AML-193 (cell line): Measurements from ENCODE around the gene STAT5B.
"Not testable (repeated sequence)": the region's sequence is repeated elsewhere in the genome, so short reads cannot be mapped to it uniquely, and the experiment has no call there.

Source experiments
- DNase-seq, 2 experiments: peaks; one replicate each; lab custom pipeline; 2025; lab: John Stamatoyannopoulos, UW

STAT5B gene

GRCh38 chr17:42305543-42306384 is 29.6 kb upstream of the STAT5B start:
- DNase-seq, result no peak

GRCh38 chr17:42305031-42305330 is 28.8 kb upstream of the STAT5B start:
- not testable (repeated sequence) for DNase-seq

GRCh38 chr17:42304187-42305030 is 28.2 kb upstream of the STAT5B start:
- DNase-seq, result no peak

- DNase-seq, result no peak
These were observed 27.5 kb upstream of the STAT5B start for GRCh38 chr17:42303694-42304093.

- DNase-seq, result no peak
These were observed 24.8 kb upstream of the STAT5B start for GRCh38 chr17:42301022-42301421.

- DNase-seq, result not testable (repeated sequence)
These were observed 23.7 kb upstream of the STAT5B start for GRCh38 chr17:42299913-42300312.

- DNase-seq, result not testable (repeated sequence)
These were observed 23.2 kb upstream of the STAT5B start for GRCh38 chr17:42299361-42299760.

GRCh38 chr17:42297775-42298174 is 21.6 kb upstream of the STAT5B start:
- not testable (repeated sequence) for DNase-seq

GRCh38 chr17:42296012-42296411 is 19.8 kb upstream of the STAT5B start:
- no peak for DNase-seq

- DNase-seq, result no peak
These were observed 18.5 kb upstream of the STAT5B start for GRCh38 chr17:42294469-42295398.

GRCh38 chr17:42291129-42291528 is 14.9 kb upstream of the STAT5B start:
- DNase-seq, result no peak

GRCh38 chr17:42290577-42290976 is 14.4 kb upstream of the STAT5B start:
- no peak for DNase-seq

- peak; percentile 58 to 60 for DNase-seq
These were observed 13.5 kb upstream of the STAT5B start for GRCh38 chr17:42289611-42290181.

- peak in 1 of 2 experiments; percentile 54 for DNase-seq
These were observed 12.8 kb upstream of the STAT5B start for GRCh38 chr17:42288803-42289610.

GRCh38 chr17:42287977-42288802 is 12.0 kb upstream of the STAT5B start, which contains the start of gene STAT5A:
Gene STAT5A (plus strand): TSS chr17:42288498. CDS start chr17:42289412, 914 bp downstream.
- peak; percentile 89 to 90 for DNase-seq

- peak; percentile 58 to 69 for DNase-seq
These were observed 11.2 kb upstream of the STAT5B start for GRCh38 chr17:42287305-42287976.

GRCh38 chr17:42286411-42287221 is 10.4 kb upstream of the STAT5B start:
- DNase-seq, result peak in 1 of 2 experiments; percentile 52

GRCh38 chr17:42285346-42286050 is 9.3 kb upstream of the STAT5B start:
- no peak for DNase-seq
